Activated CD4-positive, alpha-beta T cell treated with anti-CD3 and anti-CD28 coated beads, Interleukin-2, amount 50 U/mL, for 16 hours (primary cell): ENCODE data around the gene GPR137B.
"Not testable (repeated sequence)": the region's sequence is repeated elsewhere in the genome, so short reads cannot be mapped to it uniquely, and the experiment has no call there.

Source experiments
- DNase-seq: peaks from one replicate; pipeline ENCODE4 v3.0.0-alpha.2; 2020

Gene GPR137B

DNA sequence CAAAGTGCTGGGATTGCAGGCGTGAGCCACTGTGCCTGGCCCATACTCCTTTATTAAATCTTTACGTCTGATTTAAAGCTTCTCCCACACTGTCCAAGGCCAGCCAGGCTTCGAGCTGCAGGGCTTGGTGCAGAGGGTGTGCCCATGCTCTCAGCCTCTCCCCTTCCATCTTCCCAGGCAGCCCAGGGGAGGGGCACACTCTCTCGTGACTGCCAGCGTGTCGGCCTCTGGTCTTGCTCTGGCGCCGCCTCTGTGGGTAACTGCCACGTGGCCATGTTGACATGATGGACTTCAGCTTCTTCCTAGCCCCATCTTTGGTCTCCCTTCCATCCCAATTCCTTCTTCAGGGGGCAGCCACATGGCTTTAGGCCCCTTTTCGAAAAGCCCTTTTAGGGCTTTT, 4.7 kb downstream of the GPR137B start:
- DNase-seq: no peak

DNA sequence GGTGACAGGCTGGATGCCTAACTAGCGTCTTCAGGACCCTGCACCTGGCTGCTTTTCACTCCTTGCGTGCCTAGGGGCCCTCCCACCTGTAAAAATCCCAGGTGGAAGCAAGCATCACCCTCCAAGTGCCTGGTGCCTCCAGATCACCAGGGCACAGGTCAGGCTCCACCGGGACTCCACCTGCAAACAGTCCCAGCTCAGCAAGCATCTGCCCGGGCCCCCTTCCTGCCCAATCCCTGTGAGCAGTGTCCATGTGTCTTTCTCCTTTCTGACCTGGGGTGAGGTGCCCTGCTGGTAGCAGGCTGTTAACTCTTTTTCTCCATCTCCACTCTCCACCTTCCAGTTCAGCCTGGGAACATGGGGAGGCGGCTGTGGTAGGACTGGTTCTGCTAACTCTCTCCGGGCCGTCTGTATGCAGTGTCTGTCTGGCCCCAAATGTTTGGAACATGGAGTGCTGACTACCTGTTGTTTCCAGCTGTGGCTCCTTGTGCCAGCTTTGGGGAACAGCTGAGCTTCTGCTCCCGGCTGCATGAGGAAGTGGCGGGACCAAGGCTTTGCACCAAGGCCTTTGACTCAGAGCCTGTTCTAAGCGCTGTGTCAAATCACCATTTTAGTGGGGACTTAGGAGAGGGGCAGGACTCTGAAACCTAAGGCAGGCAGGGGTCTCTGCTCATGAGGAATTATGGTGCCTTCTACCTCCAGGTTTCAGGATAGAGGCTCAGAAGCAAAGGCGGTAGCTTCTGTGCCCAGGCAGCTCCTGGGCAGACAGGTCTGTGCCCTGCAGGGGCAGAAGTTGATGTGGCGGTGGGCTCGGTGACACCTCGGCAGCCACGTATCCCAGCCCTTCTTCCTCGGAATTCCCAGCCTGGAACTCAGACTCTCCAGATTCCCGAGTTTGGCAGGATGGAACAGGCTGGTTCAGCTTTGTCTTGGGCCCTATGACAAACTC, 5.5 kb downstream of the GPR137B start:
- no peak for DNase-seq

DNA sequence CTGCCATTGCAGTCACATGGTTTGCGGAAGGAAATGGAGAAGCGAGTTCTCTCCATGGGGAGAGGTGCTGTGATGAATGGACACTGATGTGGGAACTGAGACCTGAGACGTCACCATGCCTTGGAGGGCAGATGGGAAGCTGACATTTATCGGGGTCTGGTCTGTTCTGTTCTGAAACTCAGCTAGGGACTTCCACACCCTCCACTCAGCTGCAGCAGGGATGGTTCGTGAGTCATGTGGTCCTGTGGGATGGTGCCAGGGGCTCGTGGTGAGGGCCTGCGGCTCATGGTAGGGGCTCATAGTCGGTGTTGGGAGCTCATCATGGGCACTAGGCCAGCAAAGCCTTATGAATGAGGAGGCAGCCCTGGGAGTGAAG, 6.1 kb downstream of the GPR137B start:
- DNase-seq: no peak

DNA sequence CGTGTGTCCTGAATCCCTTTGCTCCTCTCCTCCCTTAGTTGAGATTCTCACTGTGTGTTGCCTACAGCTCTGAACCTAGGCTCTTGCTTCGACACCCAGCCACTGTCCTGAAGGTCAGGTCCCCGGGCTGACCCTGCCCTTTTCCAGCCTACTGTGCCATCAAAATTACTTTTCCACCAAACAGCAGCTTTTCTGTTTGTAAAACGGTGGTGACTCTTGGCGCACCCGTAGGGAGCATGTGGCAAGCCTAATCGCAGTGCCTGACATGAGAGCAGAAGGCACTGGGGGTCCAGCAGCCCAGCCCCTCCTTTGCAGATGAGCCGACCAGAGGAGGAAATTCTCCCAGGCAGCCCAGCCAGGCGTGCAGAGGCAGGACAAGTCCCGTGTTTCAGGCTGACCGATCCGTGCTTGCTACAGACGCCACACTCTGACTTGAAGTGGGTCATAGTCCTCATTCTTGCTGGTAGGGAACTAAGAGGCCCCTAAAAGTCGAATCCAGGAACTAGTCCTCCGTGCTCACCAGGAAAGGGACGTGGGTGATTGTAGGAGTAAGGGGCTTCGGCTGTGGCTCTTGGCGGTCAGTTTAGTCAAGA, 6.8 kb downstream of the GPR137B start:
- DNase-seq: no peak

DNA sequence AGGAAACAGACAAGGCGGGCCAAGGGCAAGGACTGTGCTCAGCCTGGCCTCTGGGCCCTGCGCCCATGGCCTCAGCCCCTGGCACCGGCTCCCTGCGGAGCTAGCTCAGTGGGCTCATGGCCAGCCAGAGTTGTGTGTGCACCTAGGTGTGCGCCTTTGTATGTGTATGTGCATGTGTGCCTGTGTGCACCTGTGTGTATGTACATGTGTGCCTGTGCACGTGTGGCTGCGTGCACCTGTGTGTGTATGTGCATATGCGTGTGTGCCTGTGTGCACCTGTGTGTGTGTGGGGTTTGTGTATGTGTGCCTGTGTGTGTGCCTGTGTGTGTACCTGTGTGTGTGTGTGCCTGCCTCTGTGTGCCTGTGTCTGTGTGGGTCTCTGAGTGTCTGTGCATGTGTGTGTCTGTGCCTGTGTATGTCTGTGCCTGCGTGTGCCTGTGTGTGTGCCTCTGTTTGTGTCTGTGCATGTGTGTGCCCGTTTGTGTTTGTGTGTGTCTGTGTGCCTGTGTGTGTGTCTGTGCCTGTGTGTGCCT, 7.4 kb downstream of the GPR137B start:
- no peak for DNase-seq

DNA sequence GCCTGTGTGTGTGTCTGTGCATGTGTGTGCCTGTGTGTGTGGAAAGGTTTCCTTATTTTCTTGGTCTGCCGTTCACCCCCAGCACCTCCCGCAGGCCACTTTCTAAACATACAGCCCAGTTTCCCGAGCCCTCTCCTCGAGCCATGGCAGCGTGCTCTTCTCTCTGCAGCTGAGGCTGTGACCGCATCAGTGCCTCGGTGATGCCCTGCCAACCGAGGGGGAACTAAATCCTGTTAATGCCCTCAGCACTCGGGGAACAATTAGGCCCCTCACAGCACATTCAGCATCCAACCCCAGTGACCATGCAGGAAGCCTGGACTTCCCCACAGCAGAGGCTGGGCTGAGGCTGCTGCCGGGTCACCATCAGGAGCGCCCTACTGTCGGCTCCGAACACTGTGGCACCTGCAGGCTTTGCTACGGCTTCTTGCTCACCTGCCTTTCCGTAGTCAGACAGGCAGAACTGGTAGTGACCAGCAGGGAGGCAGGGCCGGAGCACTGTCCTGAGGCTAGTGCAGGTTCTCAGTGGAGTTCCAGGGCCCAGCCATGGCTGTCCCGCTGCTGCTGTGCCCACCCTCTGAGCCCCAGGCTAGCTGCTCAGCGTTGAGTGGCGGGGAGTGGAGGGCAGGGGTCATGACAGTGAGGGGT, 8.1 kb downstream of the GPR137B start:
- no peak for DNase-seq

DNA sequence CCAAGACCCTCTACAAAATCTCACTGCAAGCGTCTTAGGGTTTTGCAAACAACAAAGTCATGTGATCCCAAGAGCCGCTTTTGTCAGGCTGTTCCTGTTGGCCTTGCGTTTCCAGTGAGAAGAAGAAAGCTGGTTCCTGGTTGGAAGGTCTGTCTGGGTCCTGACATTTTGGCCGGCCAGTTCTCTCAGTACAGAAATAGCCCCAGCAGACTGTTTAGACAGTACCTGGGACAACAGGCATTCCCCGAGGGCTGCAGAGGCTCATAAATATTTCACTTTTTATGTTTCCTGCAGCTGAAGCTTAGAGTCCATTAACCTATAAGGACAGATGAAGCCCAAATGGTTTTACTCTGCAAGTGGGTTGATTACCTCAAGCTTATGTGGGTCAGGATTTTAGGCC, 8.6 kb downstream of the GPR137B start:
- DNase-seq: no peak

DNA sequence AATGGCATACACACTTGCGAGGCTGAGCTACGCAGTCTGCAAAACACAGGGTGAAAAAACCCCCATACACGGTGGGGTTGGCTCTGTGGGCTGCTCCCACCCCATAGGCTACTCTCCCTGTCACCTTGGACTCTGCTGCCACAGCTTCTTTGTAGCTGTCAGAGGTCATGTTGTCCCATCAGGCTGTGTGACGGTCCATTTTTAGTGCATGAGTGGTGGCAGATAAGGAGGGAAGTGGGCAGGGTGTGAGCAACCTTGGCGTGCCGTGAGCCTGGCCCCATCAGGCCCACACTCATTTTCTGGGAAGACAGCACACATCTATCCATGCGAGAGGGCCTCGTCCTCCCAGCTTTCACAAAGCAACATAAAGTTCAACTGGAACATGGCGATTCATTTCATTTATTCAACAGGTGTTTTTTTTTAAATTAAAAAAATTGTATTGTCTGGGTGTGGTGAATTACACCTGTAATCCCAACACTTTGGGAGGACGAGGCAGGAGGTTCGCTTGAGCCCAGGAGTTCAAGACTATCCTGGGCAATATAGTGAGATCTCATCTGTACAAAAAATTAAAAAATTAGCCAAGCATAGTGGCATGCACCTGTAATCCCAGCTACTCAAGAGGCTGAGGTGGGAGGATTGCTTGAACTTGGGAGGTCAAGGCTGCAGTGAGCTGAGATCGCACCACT, 9.5 kb downstream of the GPR137B start:
- no peak for DNase-seq

DNA sequence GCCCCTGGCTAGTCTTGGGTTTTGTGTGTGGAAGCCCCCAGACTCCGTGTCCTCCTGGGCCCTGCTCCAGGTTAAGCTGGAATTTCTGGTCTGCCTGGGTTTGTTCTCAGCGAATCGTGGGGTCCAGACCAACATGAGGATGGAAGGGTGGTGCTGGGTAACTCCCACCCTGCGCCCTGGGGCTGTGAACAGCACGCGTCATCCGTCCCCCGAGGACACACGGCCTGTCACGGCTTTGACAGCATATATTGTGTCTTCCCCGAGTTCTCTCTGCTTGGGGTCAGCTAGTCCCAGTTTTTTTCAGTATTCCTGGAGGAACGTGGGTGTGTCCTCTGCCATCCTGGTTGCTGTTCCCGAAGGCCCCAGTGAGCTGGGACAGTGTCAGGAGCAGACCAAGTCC, 11.8 kb downstream of the GPR137B start:
- no peak for DNase-seq

DNA sequence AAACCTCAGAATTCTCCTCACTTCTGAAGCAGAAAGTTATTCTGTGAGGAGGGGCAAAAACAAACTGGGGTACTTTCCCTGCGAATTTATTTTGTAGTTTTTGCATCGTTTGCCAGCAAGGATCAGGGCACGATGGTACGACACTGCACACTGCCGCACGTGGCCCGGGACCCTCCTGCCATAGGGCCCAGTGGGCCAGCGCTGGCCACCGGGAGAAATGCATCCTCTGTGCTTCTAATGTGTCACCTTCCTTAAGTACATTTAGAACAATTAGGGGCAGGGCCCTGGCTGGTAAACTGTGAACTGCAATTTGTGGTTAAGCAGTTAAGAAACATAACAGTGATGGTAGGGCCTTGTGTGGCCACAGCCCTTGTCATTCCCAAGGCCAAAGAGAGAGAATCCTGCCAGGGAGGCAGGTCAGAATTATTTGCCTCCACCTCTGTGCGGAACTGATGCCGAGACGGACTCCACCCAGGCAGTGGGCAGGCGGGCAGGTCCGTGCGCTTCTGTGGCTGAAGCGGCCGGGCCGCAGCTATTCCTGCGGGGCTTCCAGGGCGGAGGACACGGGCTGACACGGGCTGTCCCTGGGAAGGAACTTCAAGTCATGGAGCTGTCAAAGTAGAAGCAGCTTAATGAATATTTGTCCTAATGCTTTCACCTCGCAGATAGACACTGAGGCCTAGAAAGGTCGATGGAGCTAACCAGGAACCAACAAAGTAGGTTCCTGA, 12.5 kb downstream of the GPR137B start:
- DNase-seq: no peak

DNA sequence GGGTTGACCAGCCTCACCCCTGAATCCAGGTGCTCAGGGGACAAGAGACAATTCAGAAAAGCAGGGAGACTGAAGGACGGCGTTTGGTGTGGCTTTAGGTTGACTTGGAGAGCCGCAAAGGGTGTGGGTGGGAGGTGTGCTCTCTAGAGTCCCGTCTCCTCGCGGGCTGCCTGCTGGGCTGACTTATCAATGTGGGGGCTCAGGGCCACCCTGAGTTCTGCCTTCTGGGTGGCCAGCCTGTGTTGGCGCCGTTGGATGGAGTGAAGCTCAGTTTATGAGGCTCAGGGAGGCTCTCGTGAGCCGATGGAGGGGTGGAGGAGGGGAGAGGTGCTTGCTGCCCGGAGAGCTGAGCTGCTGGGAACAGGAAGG, 13.0 kb downstream of the GPR137B start:
- no peak for DNase-seq

DNA sequence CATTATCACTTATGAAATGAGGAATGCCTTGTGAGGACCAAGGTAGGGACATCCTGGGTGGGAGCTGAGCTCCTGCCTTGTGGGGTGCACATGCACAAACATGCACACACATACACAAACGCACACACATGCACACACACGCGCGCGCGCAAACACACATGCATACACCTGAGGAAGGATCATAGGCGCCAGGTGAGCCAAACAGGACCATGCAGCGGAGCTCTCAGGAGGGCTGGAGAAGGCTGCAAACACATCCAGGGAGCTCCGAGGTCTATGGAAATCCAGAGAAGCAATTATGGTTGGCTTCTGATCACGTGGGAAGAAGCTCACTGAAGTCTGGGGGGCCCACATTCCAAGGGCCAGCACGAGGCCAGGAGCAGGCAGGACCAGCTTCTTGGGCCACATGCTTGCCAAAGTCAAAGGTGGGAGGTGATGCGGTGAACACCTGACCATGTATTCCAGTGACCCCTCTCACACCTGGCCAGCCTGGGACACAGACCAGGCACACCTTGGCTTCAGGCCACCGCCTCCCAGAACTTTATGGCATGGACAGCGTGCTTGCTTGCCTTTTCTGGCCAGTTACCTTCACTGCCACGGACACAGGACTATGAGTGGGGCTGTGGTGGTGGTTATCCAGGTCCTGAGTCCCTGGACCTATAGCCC, 13.6 kb downstream of the GPR137B start:
- DNase-seq: no peak

DNA sequence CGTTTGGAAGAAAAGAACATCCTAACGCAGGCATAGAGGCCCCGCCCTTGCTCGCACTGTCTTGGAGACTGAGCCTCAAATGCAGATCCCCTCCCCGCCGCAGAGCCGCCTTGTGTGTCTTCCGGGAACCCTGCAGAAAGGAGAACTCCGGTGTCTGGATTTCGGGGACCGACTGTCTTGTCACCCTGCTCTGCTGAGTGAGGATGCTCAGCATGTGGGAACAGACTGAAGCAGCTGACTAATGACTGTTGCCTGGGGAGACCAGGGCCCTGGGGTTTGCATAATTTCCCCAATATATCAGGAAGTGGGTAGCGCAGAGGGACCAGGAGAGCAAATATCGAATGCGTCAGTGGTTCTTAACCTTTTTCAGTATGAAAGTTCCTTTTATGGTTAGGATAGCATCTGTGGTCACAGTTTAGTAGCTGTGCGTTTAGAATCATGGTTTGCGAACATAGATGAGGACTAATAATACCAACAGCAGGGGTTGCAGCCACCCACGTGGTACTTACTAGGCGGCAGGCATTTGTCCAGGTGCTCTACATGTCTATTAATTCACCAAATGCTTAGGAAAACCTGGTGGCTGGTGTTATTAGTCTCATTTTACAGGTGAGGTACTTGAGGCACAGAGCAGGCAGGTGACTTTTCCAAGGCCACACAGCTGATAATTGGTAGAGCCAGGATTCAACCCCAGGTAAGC, 14.3 kb downstream of the GPR137B start:
- DNase-seq: peak; percentile 69

DNA sequence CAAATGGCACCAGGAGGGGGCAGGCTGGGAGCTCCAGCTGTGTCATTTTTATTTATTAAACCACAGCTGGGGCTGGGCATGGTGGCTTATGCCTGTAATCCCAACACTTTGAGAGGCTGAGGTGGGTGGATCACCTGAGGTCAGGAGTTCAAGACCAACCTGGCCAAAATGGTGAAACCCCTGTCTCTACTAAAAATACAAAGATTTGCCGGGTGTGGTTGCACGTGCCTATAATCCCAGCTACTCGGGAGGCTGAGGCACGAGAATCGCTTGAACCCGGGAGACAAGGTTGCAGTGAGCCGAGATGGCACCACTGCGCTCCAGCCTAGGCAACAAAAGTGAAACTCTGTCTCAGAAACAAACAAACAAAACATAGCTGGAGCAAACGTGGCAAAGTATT, 15.7 kb downstream of the GPR137B start:
- not testable (repeated sequence) for DNase-seq

DNA sequence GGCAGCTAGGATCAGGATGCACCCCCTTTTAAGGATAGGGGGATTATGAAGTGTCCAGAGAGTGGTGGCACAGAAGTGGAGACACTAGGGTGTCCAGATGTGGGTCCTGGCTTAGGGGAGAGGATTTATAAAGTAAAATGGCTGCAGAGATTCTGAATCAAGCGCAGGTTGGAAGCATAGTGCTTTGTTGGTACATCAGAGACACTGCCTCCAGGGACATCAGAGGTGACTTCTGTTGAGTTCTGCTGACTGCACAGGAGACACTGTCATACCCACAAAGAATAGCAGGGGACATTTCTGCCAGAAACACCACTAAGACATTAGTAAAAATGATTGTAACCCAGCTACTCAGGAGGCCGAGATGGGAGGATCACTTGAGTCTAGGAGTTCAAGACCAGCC, 16.4 kb downstream of the GPR137B start:
- no peak for DNase-seq

DNA sequence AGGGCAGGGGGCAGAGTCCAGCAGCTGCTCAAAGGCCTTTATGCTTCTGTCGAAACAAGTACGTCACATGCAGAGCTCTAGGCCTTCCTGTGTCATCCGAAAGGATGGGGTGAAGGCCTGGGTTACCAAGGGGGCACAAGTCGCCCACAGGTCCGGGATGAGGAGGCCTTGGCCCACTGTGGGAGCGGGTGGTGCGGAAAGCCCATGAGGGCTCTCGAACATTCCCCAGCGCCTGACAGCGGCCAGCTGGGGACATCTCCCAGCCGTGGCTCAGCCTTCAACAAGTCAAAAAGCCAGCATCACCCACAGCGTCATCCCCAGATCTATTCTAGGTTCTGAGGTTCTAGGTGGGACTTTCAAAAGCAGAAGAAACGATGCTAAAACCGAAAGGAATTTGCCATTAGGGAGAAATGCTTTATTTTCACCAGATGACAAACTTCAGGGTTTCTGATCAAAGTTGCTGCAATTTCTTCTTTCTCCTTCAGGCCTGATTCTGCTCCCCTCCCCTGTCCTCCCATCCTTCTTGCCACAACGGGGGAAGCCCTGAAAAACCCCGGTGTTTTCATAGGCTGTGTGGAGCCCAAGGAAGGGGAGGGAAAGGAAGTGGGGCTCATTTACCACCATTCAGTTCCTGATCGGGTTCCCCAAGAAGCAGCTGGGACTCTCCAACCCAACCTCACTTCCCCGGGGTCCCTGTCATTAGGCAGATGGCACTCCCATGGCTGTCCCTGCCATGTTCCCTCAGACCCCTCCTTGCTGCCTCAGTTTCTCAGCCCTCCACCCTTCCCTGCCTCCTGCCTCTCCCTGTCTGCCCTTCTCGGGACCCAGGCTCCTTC, 17.6 kb downstream of the GPR137B start:
- peak; percentile 14 for DNase-seq

DNA sequence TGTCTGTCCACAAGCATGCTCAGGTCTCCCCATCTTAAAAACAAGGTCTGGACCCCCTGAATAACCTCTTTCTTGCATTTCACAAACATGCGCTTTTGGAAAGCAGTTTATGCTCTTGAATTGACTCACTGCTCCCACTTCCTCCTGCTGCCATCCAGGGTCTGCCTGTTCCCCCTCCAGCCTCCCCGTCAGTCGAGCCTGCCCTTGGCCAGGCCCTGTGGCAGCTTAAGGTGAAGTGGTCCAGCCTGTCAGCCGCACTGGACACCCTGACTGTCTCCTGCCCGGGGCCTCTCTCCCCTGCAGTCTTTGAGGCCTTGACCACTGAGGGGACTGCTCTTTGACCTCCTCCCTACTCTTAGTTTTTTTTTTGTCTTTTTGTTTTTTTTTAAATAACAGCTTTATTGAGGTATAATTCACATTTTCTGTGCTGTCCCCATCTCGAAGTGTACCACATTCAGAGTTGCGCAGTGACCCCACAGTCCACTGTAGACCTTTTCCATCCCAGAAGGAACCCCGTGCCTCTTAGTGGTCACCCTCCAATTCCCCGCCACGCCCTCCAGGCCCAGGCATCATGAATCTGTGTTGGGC, 18.3 kb downstream of the GPR137B start:
- DNase-seq: no peak

DNA sequence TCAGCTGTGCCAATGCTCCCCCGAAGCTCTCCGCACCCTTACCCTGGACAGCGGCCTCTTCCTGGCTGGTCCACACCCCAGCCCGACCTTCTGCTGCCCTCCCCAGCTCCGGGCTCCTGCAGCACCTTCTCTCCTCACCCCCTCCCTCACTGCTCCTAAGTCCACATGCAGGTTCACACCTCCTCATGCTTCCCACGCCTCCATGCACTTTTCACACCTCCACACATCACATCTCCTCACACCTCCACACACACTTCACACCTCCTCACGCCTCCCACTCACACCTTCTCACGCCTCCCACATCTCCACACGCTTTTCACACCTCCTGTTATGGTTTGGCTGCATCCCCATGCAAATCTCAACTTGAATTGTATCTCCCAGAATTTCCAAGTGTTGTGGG, 18.9 kb downstream of the GPR137B start:
- no peak for DNase-seq

DNA sequence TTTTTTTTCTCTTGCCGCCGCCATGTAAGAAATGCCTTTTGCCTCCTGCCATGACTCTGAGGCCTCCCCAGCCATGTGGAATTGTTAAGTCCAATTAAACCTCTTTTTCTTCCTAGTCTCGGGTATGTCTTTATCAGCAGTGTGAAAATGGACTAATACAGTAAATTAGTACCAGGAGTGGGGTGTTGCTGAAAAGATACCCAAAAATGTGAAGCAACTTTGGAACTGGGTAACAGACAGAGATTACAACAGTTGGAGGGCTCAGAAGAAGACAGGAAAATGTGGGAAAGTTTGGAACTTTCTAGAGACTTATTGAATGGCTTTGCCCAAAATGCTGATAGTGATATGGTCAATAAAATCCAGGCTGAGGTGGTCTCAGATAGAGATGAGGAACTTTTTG, 19.4 kb downstream of the GPR137B start:
- not testable (repeated sequence) for DNase-seq
